ENCODE data around the gene NUDT1.

NUDT1 gene

GRCh38 chr7:2213551-2214215, 28.3 kb upstream of the NUDT1 start:
- no peak overlapping the region for H3K4me3 ChIP-seq (replicated peaks; ENCODE audit: insufficient read depth, low read length)
- H3K27ac ChIP-seq (replicated peaks) = no peak overlapping the region
- no peak for DNase-seq (ENCODE audit: low read depth in 1 of 2, low spot score in 1 of 2)
- no peaks in the 10 kb centered on the region for H3K27me3 ChIP-seq (ENCODE audit: insufficient read depth, poor library complexity, severe bottlenecking)
- TF ChIP-seq, protein P1, sequence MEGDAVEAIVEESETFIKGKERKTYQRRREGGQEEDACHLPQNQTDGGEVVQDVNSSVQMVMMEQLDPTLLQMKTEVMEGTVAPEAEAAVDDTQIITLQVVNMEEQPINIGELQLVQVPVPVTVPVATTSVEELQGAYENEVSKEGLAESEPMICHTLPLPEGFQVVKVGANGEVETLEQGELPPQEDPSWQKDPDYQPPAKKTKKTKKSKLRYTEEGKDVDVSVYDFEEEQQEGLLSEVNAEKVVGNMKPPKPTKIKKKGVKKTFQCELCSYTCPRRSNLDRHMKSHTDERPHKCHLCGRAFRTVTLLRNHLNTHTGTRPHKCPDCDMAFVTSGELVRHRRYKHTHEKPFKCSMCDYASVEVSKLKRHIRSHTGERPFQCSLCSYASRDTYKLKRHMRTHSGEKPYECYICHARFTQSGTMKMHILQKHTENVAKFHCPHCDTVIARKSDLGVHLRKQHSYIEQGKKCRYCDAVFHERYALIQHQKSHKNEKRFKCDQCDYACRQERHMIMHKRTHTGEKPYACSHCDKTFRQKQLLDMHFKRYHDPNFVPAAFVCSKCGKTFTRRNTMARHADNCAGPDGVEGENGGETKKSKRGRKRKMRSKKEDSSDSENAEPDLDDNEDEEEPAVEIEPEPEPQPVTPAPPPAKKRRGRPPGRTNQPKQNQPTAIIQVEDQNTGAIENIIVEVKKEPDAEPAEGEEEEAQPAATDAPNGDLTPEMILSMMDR (IDR thresholded peaks at IDR 0.05; ENCODE audit: insufficient read depth, low read length) = no peak
- TF ChIP-seq SPI1 (IDR thresholded peaks at IDR 0.05; ENCODE audit: borderline replicate concordance, low read depth) = no peak
- TF ChIP-seq REST (IDR thresholded peaks at IDR 0.05; ENCODE audit: insufficient replicate concordance, low read depth) = no peak
- no peak for TF ChIP-seq GABPA (IDR thresholded peaks at IDR 0.05; ENCODE audit: low read depth)
- no peak for TF ChIP-seq POLR2AphosphoS5 (IDR thresholded peaks at IDR 0.05; ENCODE audit: low read depth)

GRCh38 chr7:2214636-2215035, 27.4 kb upstream of the NUDT1 start:
- H3K4me3 ChIP-seq (replicated peaks; ENCODE audit: insufficient read depth, low read length) = no peak overlapping the region
- no peaks in the 10 kb centered on the region for H3K27me3 ChIP-seq (ENCODE audit: insufficient read depth, poor library complexity, severe bottlenecking)
- H3K27ac ChIP-seq (replicated peaks) = no peak overlapping the region
- DNase-seq (ENCODE audit: low read depth in 1 of 2, low spot score in 1 of 2) = no peak
- TF ChIP-seq, protein P1 (IDR thresholded peaks at IDR 0.05; ENCODE audit: insufficient read depth, low read length) = no peak
- TF ChIP-seq GABPA (IDR thresholded peaks at IDR 0.05; ENCODE audit: low read depth) (no peak), SPI1 (IDR thresholded peaks at IDR 0.05; ENCODE audit: borderline replicate concordance, low read depth) (no peak), REST (IDR thresholded peaks at IDR 0.05; ENCODE audit: insufficient replicate concordance, low read depth) (no peak), POLR2AphosphoS5 (IDR thresholded peaks at IDR 0.05; ENCODE audit: low read depth) (no peak)

DNA sequence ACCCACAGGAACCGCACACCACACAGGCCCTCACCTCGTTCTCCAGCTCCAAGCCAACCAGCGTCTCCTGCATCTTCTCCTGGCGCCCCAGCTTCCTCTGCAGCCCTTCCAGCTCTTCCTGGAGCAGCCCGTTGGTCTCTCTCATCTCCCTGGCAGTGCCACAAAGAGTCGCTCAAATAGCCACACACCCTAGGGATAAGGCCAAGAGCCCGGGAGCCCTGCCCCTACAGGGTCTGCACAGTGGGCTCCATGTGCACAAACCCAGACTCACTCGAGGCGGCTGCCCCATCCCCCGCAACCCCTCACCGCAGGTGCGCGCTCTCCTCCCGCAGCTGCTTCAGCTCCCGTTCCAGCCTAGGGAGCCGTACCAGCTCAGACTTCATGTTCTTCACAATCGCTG, 26.2 kb upstream of the NUDT1 start:
- no peak overlapping the region for H3K4me3 ChIP-seq (replicated peaks; ENCODE audit: insufficient read depth, low read length)
- H3K27me3 ChIP-seq (ENCODE audit: insufficient read depth, poor library complexity, severe bottlenecking) = no peaks in the 10 kb centered on the region
- no peak overlapping the region for H3K27ac ChIP-seq (replicated peaks)
- TF ChIP-seq, protein P1 (IDR thresholded peaks at IDR 0.05; ENCODE audit: insufficient read depth, low read length) = no peak
- TF ChIP-seq GABPA (IDR thresholded peaks at IDR 0.05; ENCODE audit: low read depth) (no peak), SPI1 (IDR thresholded peaks at IDR 0.05; ENCODE audit: borderline replicate concordance, low read depth) (no peak), REST (IDR thresholded peaks at IDR 0.05; ENCODE audit: insufficient replicate concordance, low read depth) (no peak), POLR2AphosphoS5 (IDR thresholded peaks at IDR 0.05; ENCODE audit: low read depth) (no peak)
- DNase-seq (ENCODE audit: low read depth in 1 of 2, low spot score in 1 of 2) = no peak
